CD4-positive, alpha-beta T cell treated with Interleukin-15 for 1 hour (primary cell): Measurements from ENCODE around the gene ST6GALNAC2.
"Not testable (repeated sequence)": the region's sequence is repeated elsewhere in the genome, so short reads cannot be mapped to it uniquely, and the experiment has no call there.

Experiments
- DNase-seq: peaks from one replicate; pipeline ENCODE4 v3.0.0-alpha.2; 2020

The ST6GALNAC2 gene

GRCh38 chr17:76525513-76525833, 60.2 kb downstream of the ST6GALNAC2 start:
- DNase-seq: not testable (repeated sequence)

- DNase-seq: no peak
These were observed 60.8 kb downstream of the ST6GALNAC2 start for GRCh38 chr17:76524598-76525512.

GRCh38 chr17:76523084-76524037, 62.3 kb downstream of the ST6GALNAC2 start:
- peak; percentile 79 for DNase-seq

- not testable (repeated sequence) for DNase-seq
These were observed 64.0 kb downstream of the ST6GALNAC2 start for GRCh38 chr17:76521683-76522082.

- no peak for DNase-seq
These were observed 64.4 kb downstream of the ST6GALNAC2 start for GRCh38 chr17:76521262-76521661.

GRCh38 chr17:76519048-76519966, 66.4 kb downstream of the ST6GALNAC2 start:
- no peak for DNase-seq

GRCh38 chr17:76517638-76518038, 68.0 kb downstream of the ST6GALNAC2 start:
- no peak for DNase-seq
